ENCODE results near the gene FOXJ3. TPM values are rescaled to one million over a fixed set of nuclear protein-coding genes. Genes with fewer than 3 reads are reported as not detected.

FOXJ3 gene
- total and polyA plus RNA-seq, 2 experiments from 2014 or later: 16.3 to 23.6 TPM

DNA sequence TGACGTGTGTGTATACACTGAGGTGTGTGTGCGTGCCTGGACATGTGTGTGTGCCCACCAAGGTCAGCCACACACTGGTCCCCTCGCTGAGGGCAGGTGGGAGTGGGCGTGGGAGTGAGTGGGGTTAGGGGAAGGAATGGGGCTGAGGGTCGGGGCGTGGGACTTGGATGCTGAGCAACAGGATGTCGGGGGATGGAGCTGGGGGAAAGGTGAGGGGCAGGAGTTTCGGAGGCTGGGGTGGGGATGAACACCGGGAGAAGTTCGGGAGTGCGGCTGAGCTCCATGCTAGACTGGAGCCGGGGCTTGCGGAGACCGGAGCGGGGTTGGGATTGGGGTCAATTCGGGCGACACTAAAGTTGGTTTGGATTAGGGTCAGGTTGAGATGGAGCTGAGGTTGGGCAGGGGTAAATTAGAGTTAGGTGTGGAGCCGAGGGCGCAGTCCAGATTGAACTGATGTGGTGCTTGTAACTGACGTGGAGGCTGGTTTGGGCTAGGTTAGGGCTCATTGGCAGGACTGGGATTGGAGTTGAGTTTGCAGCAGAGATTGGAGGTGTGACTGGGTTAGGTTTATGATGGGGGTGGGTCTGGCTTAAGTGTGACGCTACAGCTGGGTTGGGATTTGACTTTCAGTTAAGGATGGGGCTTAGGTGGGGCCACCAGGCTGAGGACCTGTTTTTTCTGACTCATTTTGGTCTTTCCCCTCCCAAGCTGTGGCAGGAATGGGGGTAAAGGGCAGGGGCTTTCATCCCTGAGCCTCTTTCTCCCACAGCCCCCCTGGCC is 167.2 kb downstream of the FOXJ3 start:
- TF ChIP-seq EZH2 (IDR thresholded peaks at IDR 0.05; ENCODE audit: insufficient read depth, poor library complexity, severe bottlenecking) (no peak), EZH2phosphoT487 (IDR thresholded peaks at IDR 0.05; ENCODE audit: insufficient read depth, low read depth) (no peak)
- Histone ChIP-seq H3K27ac (no peak overlapping the region), H3F3A (ENCODE audit: insufficient read depth) (no peaks in the 10 kb centered on the region), H3K9ac (no peak overlapping the region), H3K9me2 (ENCODE audit: insufficient read depth) (no peaks in the 10 kb centered on the region), H3K79me2 (ENCODE audit: insufficient read depth) (no peaks in the 10 kb centered on the region), H3K4me3 (no peak overlapping the region), H2AFZ (no peak overlapping the region), H3K36me3 (ENCODE audit: low read depth) (no peaks in the 10 kb centered on the region), H3K4me1 (ENCODE audit: insufficient read depth) (no peaks in the 10 kb centered on the region), H3K4me2 (ENCODE audit: unreplicated experiment) (no peak overlapping the region), H3K27me3 (replicated peaks; ENCODE audit: insufficient read depth) (no peaks in the 10 kb centered on the region), H3K9me3 (ENCODE audit: low read depth) (no peaks in the 10 kb centered on the region), H4K20me1 (ENCODE audit: insufficient read depth) (no peaks in the 10 kb centered on the region)
- WGBS, 2 experiments (ENCODE audit: low coverage in 1 of 2, low lambda C conversion rate in 2 of 2, missing lambda C conversion rate in 2 of 2): 80 to 83% methylated on average over 17 to 21 of the region's 21 CpGs
- DNase-seq: no peak
- in situ Hi-C loops (cut with MboI): no loop called here

DNA sequence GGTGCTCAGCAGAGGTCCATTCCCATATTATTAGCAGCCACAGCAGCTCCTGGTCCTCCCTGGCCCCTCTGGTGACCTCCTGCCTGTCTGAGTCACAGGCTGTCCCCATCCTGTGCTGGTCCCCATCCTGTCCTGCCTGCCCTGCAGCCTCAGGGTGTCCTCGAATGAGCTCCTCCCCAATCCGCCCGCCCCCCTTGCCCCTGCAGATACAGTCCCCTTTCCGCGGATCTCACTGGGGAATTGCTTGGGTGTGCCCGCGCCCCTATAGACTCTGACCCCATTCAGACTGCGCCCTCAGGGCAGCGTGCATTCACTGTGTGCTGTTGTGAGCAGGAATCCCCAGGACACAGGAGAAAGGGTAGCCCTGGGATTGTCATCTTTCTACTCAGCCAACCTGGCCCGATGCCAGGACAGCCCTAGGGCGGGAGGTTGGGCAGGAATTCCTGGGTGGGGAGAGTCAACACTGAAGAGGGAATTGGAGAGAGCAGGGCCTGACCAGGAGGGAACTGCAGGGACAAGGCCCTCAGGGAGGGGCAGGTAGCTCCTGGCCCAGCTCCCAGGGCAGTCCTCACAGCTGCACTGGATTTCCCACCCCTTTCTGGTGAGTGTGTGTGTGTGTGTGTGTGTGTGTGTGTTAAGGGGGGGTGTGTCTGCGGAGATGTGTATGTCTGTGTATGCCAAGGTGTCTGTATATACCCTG is 169.4 kb downstream of the FOXJ3 start:
- WGBS, 2 experiments (ENCODE audit: low coverage in 1 of 2, low lambda C conversion rate in 2 of 2, missing lambda C conversion rate in 2 of 2): 70 to 76% methylated on average over 11 to 12 of the region's 12 CpGs

GRCh38 chr1:42164551-42165420 is 170.2 kb downstream of the FOXJ3 start, which contains the start of gene GUCA2A:
Gene GUCA2A, minus strand, starts transcription at chr1:42164745. Its CDS starts 33 bp downstream, at chr1:42164712.
- no peak within 1 kb of the TSS for H3K9ac ChIP-seq
- DNase-seq: no peak
- H3K36me3 ChIP-seq (ENCODE audit: low read depth): no peaks in the 10 kb centered on the region
- H3K4me1 ChIP-seq (ENCODE audit: insufficient read depth): no peaks in the 10 kb centered on the region
- no peak for TF ChIP-seq EZH2phosphoT487 (IDR thresholded peaks at IDR 0.05; ENCODE audit: insufficient read depth, low read depth)
- TF ChIP-seq EZH2 (IDR thresholded peaks at IDR 0.05; ENCODE audit: insufficient read depth, poor library complexity, severe bottlenecking): no peak
- peaks cover 3% of the 10 kb centered on the region; the same call in 1 of the 2 replicates for H3K27me3 ChIP-seq (replicated peaks; ENCODE audit: insufficient read depth)
- no peaks in the 10 kb centered on the region for H3F3A ChIP-seq (ENCODE audit: insufficient read depth)
- no peak within 1 kb of the TSS for H3K4me3 ChIP-seq
- H3K27ac ChIP-seq: no peak within 1 kb of the TSS
- no peak within 1 kb of the TSS for H3K4me2 ChIP-seq (ENCODE audit: unreplicated experiment)
- in situ Hi-C loops (cut with MboI): no loop called here
- H2AFZ ChIP-seq: no peak within 1 kb of the TSS
- H4K20me1 ChIP-seq (ENCODE audit: insufficient read depth): no peaks in the 10 kb centered on the region
- no peaks in the 10 kb centered on the region for H3K9me3 ChIP-seq (ENCODE audit: low read depth)
- no peaks in the 10 kb centered on the region for H3K9me2 ChIP-seq (ENCODE audit: insufficient read depth)
- WGBS, 2 experiments (ENCODE audit: low coverage in 1 of 2, low lambda C conversion rate in 2 of 2, missing lambda C conversion rate in 2 of 2): 72 to 73% methylated on average over 23 to 24 of the region's 24 CpGs
- no peaks in the 10 kb centered on the region for H3K79me2 ChIP-seq (ENCODE audit: insufficient read depth)

More for the DNA sequence above, 169.4 kb downstream of the FOXJ3 start:
- H3K9me3 ChIP-seq (ENCODE audit: low read depth): no peaks in the 10 kb centered on the region
- no peak overlapping the region for H2AFZ ChIP-seq
- no peak overlapping the region for H3K4me2 ChIP-seq (ENCODE audit: unreplicated experiment)
- H3K27ac ChIP-seq: no peak overlapping the region
- H3K9ac ChIP-seq: no peak overlapping the region
- H3K4me3 ChIP-seq: no peak overlapping the region
- no peaks in the 10 kb centered on the region for H4K20me1 ChIP-seq (ENCODE audit: insufficient read depth)
- TF ChIP-seq EZH2 (IDR thresholded peaks at IDR 0.05; ENCODE audit: insufficient read depth, poor library complexity, severe bottlenecking): no peak
- no peak for TF ChIP-seq EZH2phosphoT487 (IDR thresholded peaks at IDR 0.05; ENCODE audit: insufficient read depth, low read depth)
- in situ Hi-C loops (cut with MboI): no loop called here
- no peaks in the 10 kb centered on the region; the same call in 1 of the 2 replicates for H3K27me3 ChIP-seq (replicated peaks; ENCODE audit: insufficient read depth)
- no peaks in the 10 kb centered on the region for H3K9me2 ChIP-seq (ENCODE audit: insufficient read depth)
- H3K79me2 ChIP-seq (ENCODE audit: insufficient read depth): no peaks in the 10 kb centered on the region
- no peaks in the 10 kb centered on the region for H3K36me3 ChIP-seq (ENCODE audit: low read depth)
- DNase-seq: peak; percentile 64
- no peaks in the 10 kb centered on the region for H3F3A ChIP-seq (ENCODE audit: insufficient read depth)
- no peaks in the 10 kb centered on the region for H3K4me1 ChIP-seq (ENCODE audit: insufficient read depth)

Data from GM23248 (cell line).